Liver (tissue), 9 donors: ENCODE results near the gene VAMP7. TPM values are rescaled to one million over a fixed set of nuclear protein-coding genes. Genes with fewer than 3 reads are reported as not detected.
A peak's percentile ranks its signal among the peaks of the same experiment; 100 is the strongest.

Source experiments
- DNase-seq: peaks from one replicate; pipeline ENCODE4 v3.0.0-alpha.2; 2017; ENCODE audit warnings: low spot score
- H3K27ac ChIP-seq, 2 donors: one replicate each; pipeline ENCODE4 v1.7.0; 2013; ENCODE audit warnings: inconsistent platforms in 2 of 2, low read length in 2 of 2, control low read depth in 1 of 2, low read depth in 1 of 2, mild to moderate bottlenecking in 1 of 2
- H3K27me3 ChIP-seq, 4 donors: one replicate each; pipeline versions ENCODE4 v1.6.1 to v1.7.0; 2013; ENCODE audit warnings: low read length in 3 of 4, inconsistent platforms in 1 of 4, mild to moderate bottlenecking in 1 of 4, moderate library complexity in 1 of 4; ENCODE audit not compliant: control insufficient read depth in 4 of 4, insufficient read depth in 4 of 4
- H3K36me3 ChIP-seq, 4 donors: one replicate each; pipeline versions ENCODE4 v1.6.1 to v1.7.0; 2013; ENCODE audit warnings: low read length in 3 of 4, mild to moderate bottlenecking in 3 of 4, low read depth in 1 of 4, moderate library complexity in 1 of 4; ENCODE audit not compliant: control insufficient read depth in 4 of 4, insufficient read depth in 3 of 4
- H3K4me1 ChIP-seq, 4 donors: one replicate each; pipeline versions ENCODE4 v1.6.1 to v1.7.0; 2013; ENCODE audit warnings: low read length in 3 of 4, mild to moderate bottlenecking in 3 of 4, moderate library complexity in 1 of 4; ENCODE audit not compliant: control insufficient read depth in 4 of 4, insufficient read depth in 4 of 4
- H3K4me3 ChIP-seq, 3 donors: one replicate each; pipeline versions ENCODE4 v1.6.1 to v1.7.0; 2013; ENCODE audit warnings: low read length in 3 of 3, control low read depth in 1 of 3, low read depth in 1 of 3, mild to moderate bottlenecking in 1 of 3
- H3K9ac ChIP-seq, 2 donors: one replicate each; pipeline ENCODE4 v1.7.0; 2013; ENCODE audit warnings: low read length in 2 of 2, mild to moderate bottlenecking in 2 of 2, moderate library complexity in 2 of 2, control low read depth in 1 of 2, low read depth in 1 of 2
- H3K9me3 ChIP-seq, 4 donors: one replicate each; pipeline versions ENCODE4 v1.6.1 to v1.7.0; 2013; ENCODE audit warnings: low read length in 3 of 4; ENCODE audit not compliant: control insufficient read depth in 4 of 4
- ATF3 ChIP-seq: IDR thresholded peaks from 2 replicates; pipeline ENCODE4 v1.6.1; 2016; ENCODE audit warnings: antibody characterized with exemption
- CTCF ChIP-seq: fragments of 150-350 bp; IDR thresholded peaks from 2 replicates; pipeline ENCODE4 v1.5.1; 2017; ENCODE audit warnings: improper control_type of control experiment, low read depth, low read length; ENCODE audit not compliant: missing input control
- FOXA1 ChIP-seq: IDR thresholded peaks from 2 replicates; pipeline ENCODE4 v1.6.1; 2016; ENCODE audit warnings: antibody characterized with exemption
- FOXA2 ChIP-seq: IDR thresholded peaks from 2 replicates; pipeline ENCODE4 v1.6.1; 2016; ENCODE audit warnings: antibody characterized with exemption
- GABPA ChIP-seq, 2 donors: IDR thresholded peaks in 1 of 2; conservative IDR thresholded peaks in 1 of 2; 2 replicates each; pipeline ENCODE4 v1.6.1; 2016; ENCODE audit warnings: antibody characterized with exemption in 2 of 2, mild to moderate bottlenecking in 1 of 2, moderate library complexity in 1 of 2
- HNF4A ChIP-seq, 2 donors: conservative IDR thresholded peaks; 2 replicates each; pipeline ENCODE4 v1.6.1; 2016; ENCODE audit warnings: antibody characterized with exemption in 2 of 2, mild to moderate bottlenecking in 2 of 2
- HNF4G ChIP-seq: IDR thresholded peaks from 2 replicates; pipeline ENCODE4 v1.6.1; 2016; ENCODE audit warnings: antibody characterized with exemption
- JUND ChIP-seq, 2 donors: IDR thresholded peaks; 2 replicates each; pipeline ENCODE4 v1.6.1; 2016; ENCODE audit warnings: antibody characterized with exemption in 2 of 2
- MAX ChIP-seq: IDR thresholded peaks from 2 replicates; pipeline ENCODE4 v1.6.1; 2016; ENCODE audit warnings: antibody characterized with exemption
- NR2F2 ChIP-seq: IDR thresholded peaks from 2 replicates; pipeline ENCODE4 v1.6.1; 2016; ENCODE audit warnings: antibody characterized with exemption
- RAD21 ChIP-seq, 2 donors: IDR thresholded peaks; 2 replicates each; pipeline ENCODE4 v1.6.1; 2016; ENCODE audit warnings: antibody characterized with exemption in 2 of 2, mild to moderate bottlenecking in 2 of 2
- RXRA ChIP-seq, 2 donors: IDR thresholded peaks; 2 replicates each; pipeline ENCODE4 v1.6.1; 2017 to 2018; ENCODE audit warnings: antibody characterized with exemption in 2 of 2, mild to moderate bottlenecking in 1 of 2
- TAF1 ChIP-seq: conservative IDR thresholded peaks from 2 replicates; pipeline ENCODE4 v1.6.1; 2016; ENCODE audit warnings: antibody characterized with exemption, mild to moderate bottlenecking
- YY1 ChIP-seq: IDR thresholded peaks from 2 replicates; pipeline ENCODE4 v1.6.1; 2016; ENCODE audit warnings: antibody characterized with exemption, mild to moderate bottlenecking
- ZBTB33 ChIP-seq: IDR thresholded peaks from 2 replicates; pipeline ENCODE4 v1.6.1; 2016; ENCODE audit warnings: antibody characterized with exemption
- WGBS: extraction: QIAGEN DNeasy Blood & Tissue Kit; methylation state at CpG from one replicate; pipeline ENCODE4 v1.1.7; 2013; 5-methylcytosine and 5-hydroxymethylcytosine counted together
- polyA plus RNA-seq, 2 donors: library from polyadenylated mRNA; stranded (reverse) in 1 of 2; unstranded in 1 of 2; fragments of 200-250 nt in 1 of 2; fragments of >200 nt in 1 of 2; fragmentation: Nextera tagmentation in 1 of 2; extraction: Ambion mirVana in 1 of 2; gene quantifications; one replicate each; pipeline versions ENCODE4 v1.2.1 to v1.2.3, GENCODE V29; 2013 to 2015
- total RNA-seq, 2 donors: library from RNA; depleted of rRNA; stranded (reverse); fragments of >200 nt; gene quantifications; one replicate each; pipeline ENCODE4 v1.2.3, GENCODE V29; 2014
- donor health status: healthy.
- donor health status: healthy.
- donor health status: healthy.
- donor health status: healthy.
- donor health status: healthy.

Gene VAMP7
- total and polyA plus RNA-seq, 4 donors, result 18.3 to 28.8 (median 22.9) TPM

GRCh38 chrX:155857561-155857960, 23.6 kb upstream of the VAMP7 start:
- no peak for DNase-seq
- no peak overlapping the region for H3K9ac ChIP-seq
- no peaks in the 10 kb centered on the region for H3K9me3 ChIP-seq
- no peak overlapping the region for H3K4me3 ChIP-seq
- 11% methylated on average over 1 of the region's 1 CpG for WGBS
- H3K36me3 ChIP-seq, result no peaks in the 10 kb centered on the region
- H3K27me3 ChIP-seq, result peaks cover 0 to 2% (median 0%) of the 10 kb centered on the region in 4 donors
- no peaks in the 10 kb centered on the region for H3K4me1 ChIP-seq
- no peak overlapping the region for H3K27ac ChIP-seq
- no peak for TF ChIP-seq ZBTB33
- no peak for TF ChIP-seq FOXA1
- TF ChIP-seq RAD21 (IDR thresholded peaks at IDR 0.05), result peak; percentile 22 to 29
- TF ChIP-seq CTCF, result peak; percentile 22
- TF ChIP-seq NR2F2, result no peak
- no peak for TF ChIP-seq ATF3
- peak in 1 of 2 donors; percentile 12 for TF ChIP-seq HNF4A (conservative IDR thresholded peaks at IDR 0.05)
- TF ChIP-seq YY1, result no peak
- no peak for TF ChIP-seq FOXA2

- Histone ChIP-seq H3K27me3 (no peaks in the 10 kb centered on the region), H3K9ac (no peak overlapping the region), H3K9me3 (peaks cover 0 to 6% (median under 1%) of the 10 kb centered on the region in 4 donors), H3K4me3 (no peak overlapping the region), H3K36me3 (no peaks in the 10 kb centered on the region), H3K27ac (no peak overlapping the region), H3K4me1 (no peaks in the 10 kb centered on the region)
- TF ChIP-seq HNF4G (no peak), HNF4A (conservative IDR thresholded peaks at IDR 0.05) (no peak), TAF1 (no peak), RAD21 (IDR thresholded peaks at IDR 0.05) (peak; percentile 21 to 32), YY1 (no peak), CTCF (no peak), FOXA1 (no peak)
- no peak for DNase-seq
- 15% methylated on average over 1 of the region's 1 CpG for WGBS
Measured at GRCh38 chrX:155864655-155865054, 16.5 kb upstream of the VAMP7 start.

GRCh38 chrX:155865193-155865592, 16.0 kb upstream of the VAMP7 start:
- no peaks in the 10 kb centered on the region for H3K27me3 ChIP-seq
- 80% methylated on average over 18 of the region's 18 CpGs for WGBS
- no peak overlapping the region for H3K27ac ChIP-seq
- no peaks in the 10 kb centered on the region for H3K36me3 ChIP-seq
- H3K4me3 ChIP-seq, result no peak overlapping the region
- peaks cover 0 to 6% (median under 1%) of the 10 kb centered on the region in 4 donors for H3K9me3 ChIP-seq
- H3K9ac ChIP-seq, result no peak overlapping the region
- H3K4me1 ChIP-seq, result no peaks in the 10 kb centered on the region
- DNase-seq, result no peak
- TF ChIP-seq ATF3 (no peak), HNF4A (conservative IDR thresholded peaks at IDR 0.05) (no peak), FOXA2 (no peak), JUND (IDR thresholded peaks at IDR 0.05) (no peak), CTCF (no peak), MAX (no peak), HNF4G (no peak), RXRA (IDR thresholded peaks at IDR 0.05) (no peak), GABPA (IDR thresholded peaks at IDR 0.05 in 1 of 2, conservative IDR thresholded peaks at IDR 0.05 in 1 of 2) (no peak), YY1 (no peak), FOXA1 (no peak)
